ENCODE results near the gene SCGB1A1. TPM values are rescaled to one million over a fixed set of nuclear protein-coding genes. Genes with fewer than 3 reads are reported as not detected.

The SCGB1A1 gene
- total RNA-seq, 3 donors from 2014 or later, result not detected

GRCh38 chr11:62419943-62420342 is 1.1 kb downstream of the SCGB1A1 start:
- intact Hi-C loops (cut with DNase I; ENCODE audit: low total_unique reads), result loop anchor here (10.0 kb wide), 1 partner anchor 125 kb away; the partner anchor contains the start of gene AHNAK
- Histone ChIP-seq H3K9me3 (no peaks in the 10 kb centered on the region), H3K27ac (peak overlapping the region; percentile 8 to 66), H3K4me1 (no peaks in the 10 kb centered on the region), H3K4me3 (no peak overlapping the region), H3K36me3 (no peaks in the 10 kb centered on the region), H3K27me3 (no peaks in the 10 kb centered on the region)
- DNase-seq (ENCODE audit: low spot score in 2 of 2), result no peak
- no peak for TF ChIP-seq POLR2AphosphoS5 (IDR thresholded peaks at IDR 0.05)
- no peak for TF ChIP-seq POLR2A (IDR thresholded peaks at IDR 0.05)

- Histone ChIP-seq H3K4me1 (no peaks in the 10 kb centered on the region), H3K4me3 (no peak overlapping the region), H3K27me3 (no peaks in the 10 kb centered on the region), H3K27ac (no peak overlapping the region), H3K9me3 (no peaks in the 10 kb centered on the region), H3K36me3 (no peaks in the 10 kb centered on the region)
- intact Hi-C loops (cut with DNase I; ENCODE audit: low total_unique reads), result loop anchor here (10.0 kb wide), 1 partner anchor 124 kb away; the partner anchor contains the start of gene AHNAK
- no peak for TF ChIP-seq POLR2AphosphoS5 (IDR thresholded peaks at IDR 0.05)
- TF ChIP-seq POLR2A (IDR thresholded peaks at IDR 0.05), result no peak
- TF ChIP-seq CTCF (IDR thresholded peaks at IDR 0.05), result no peak
- DNase-seq (ENCODE audit: low spot score in 2 of 2), result no peak
These were observed 2.0 kb downstream of the SCGB1A1 start for GRCh38 chr11:62420882-62421281.

- TF ChIP-seq POLR2A (IDR thresholded peaks at IDR 0.05) (no peak), CTCF (IDR thresholded peaks at IDR 0.05) (no peak), POLR2AphosphoS5 (IDR thresholded peaks at IDR 0.05) (no peak)
- no peaks in the 10 kb centered on the region for H3K9me3 ChIP-seq
- no peaks in the 10 kb centered on the region for H3K36me3 ChIP-seq
- no peak for DNase-seq (ENCODE audit: low spot score in 2 of 2)
- H3K4me3 ChIP-seq, result no peak overlapping the region
- H3K27me3 ChIP-seq, result no peaks in the 10 kb centered on the region
- no peak overlapping the region for H3K27ac ChIP-seq
- intact Hi-C loops (cut with DNase I; ENCODE audit: low total_unique reads), result loop anchor here (10.0 kb wide), 1 partner anchor 123 kb away; the partner anchor contains the start of gene AHNAK
- H3K4me1 ChIP-seq, result no peaks in the 10 kb centered on the region
These were observed 3.2 kb downstream of the SCGB1A1 start for GRCh38 chr11:62421996-62422395.

- Histone ChIP-seq H3K27ac (no peak overlapping the region), H3K27me3 (no peaks in the 10 kb centered on the region), H3K4me3 (no peak overlapping the region), H3K9me3 (no peaks in the 10 kb centered on the region), H3K4me1 (no peaks in the 10 kb centered on the region), H3K36me3 (no peaks in the 10 kb centered on the region)
- DNase-seq (ENCODE audit: low spot score in 2 of 2), result no peak
- TF ChIP-seq POLR2A (IDR thresholded peaks at IDR 0.05) (no peak), POLR2AphosphoS5 (IDR thresholded peaks at IDR 0.05) (no peak), CTCF (IDR thresholded peaks at IDR 0.05) (no peak)
- intact Hi-C loops (cut with DNase I; ENCODE audit: low total_unique reads), result loop anchor here (10.0 kb wide), 1 partner anchor 122 kb away; the partner anchor contains the start of gene AHNAK
These were observed 4.2 kb downstream of the SCGB1A1 start for GRCh38 chr11:62423012-62423411.

- TF ChIP-seq CTCF (IDR thresholded peaks at IDR 0.05), result no peak
- TF ChIP-seq POLR2A (IDR thresholded peaks at IDR 0.05), result no peak
- no peak for TF ChIP-seq POLR2AphosphoS5 (IDR thresholded peaks at IDR 0.05)
- peak overlapping the region in 1 of 3 donors; percentile 15 for H3K4me3 ChIP-seq
- no peaks in the 10 kb centered on the region for H3K27me3 ChIP-seq
- no peaks in the 10 kb centered on the region for H3K36me3 ChIP-seq
- peak overlapping the region; percentile 40 to 72 for H3K27ac ChIP-seq
- intact Hi-C loops (cut with DNase I; ENCODE audit: low total_unique reads), result loop anchor here (10.0 kb wide), 1 partner anchor 117 kb away; the partner anchor contains the start of gene AHNAK
- no peak for DNase-seq (ENCODE audit: low spot score in 2 of 2)
- no peaks in the 10 kb centered on the region for H3K9me3 ChIP-seq
- no peaks in the 10 kb centered on the region for H3K4me1 ChIP-seq
These were observed 8.9 kb downstream of the SCGB1A1 start for GRCh38 chr11:62427630-62428233.

Data from breast epithelium (tissue), 4 donors.